K562 (cell line): Measurements from ENCODE around the gene CADPS2. TPM values are rescaled to one million over a fixed set of nuclear protein-coding genes. Genes with fewer than 3 reads are reported as not detected.

Experiments used
- ATAC-seq: fragments of 200-7000 bp; cut with Tn5 transposase; 3 replicates; pipeline ENCODE4 v1.9.1; 2020; ENCODE audit warnings: moderate library complexity
- BruUV-seq: library from RNA; stranded (reverse); fragments of 400-500 nt; replicated peaks from 2 replicates; lab custom pipeline; 2021; lab: Mats Ljungman, UMichigan
- CTCF ChIA-PET: fragments of 300-600 bp; formaldehyde crosslinking; extraction: SDS; loops from one replicate; lab custom pipeline; 2021; ENCODE audit warnings: low intra/inter-chr PET ratio; lab: Yijun Ruan, JAX
- POLR2A ChIA-PET: fragments of 300-600, 350-650 bp; sonication (Branson Sonifier 250); formaldehyde crosslinking; extraction: SDS; loops from one replicate; lab custom pipeline; 2021; ENCODE audit warnings: antibody characterized with exemption, inconsistent platforms; lab: Yijun Ruan, JAX
- DNase-seq, 4 experiments: peaks; one replicate each; pipeline versions ENCODE4 v3.0.0 to v3.0.0-alpha.2; 2011 to 2018; ENCODE audit warnings: low spot score in 3 of 4, mixed read lengths in 3 of 4; ENCODE audit errors: extremely low read depth in 1 of 4
- FAIRE-seq: peaks from 2 replicates; lab custom pipeline; 2011; peaks lifted over from hg19 to GRCh38; lab: Jason Lieb, UNC
- H2AFZ ChIP-seq: 2 replicates; pipeline ENCODE4 v1.6.0; 2011; ENCODE audit warnings: low read depth, low read length, control low read depth, inconsistent platforms
- H3K27ac ChIP-seq: fragments of 200-600 bp; 3 replicates; pipeline ENCODE4 v1.8.0; 2011; ENCODE audit warnings: low read depth, mild to moderate bottlenecking, control low read depth, inconsistent platforms, low read length, moderate library complexity, mixed read lengths; ENCODE audit errors: extremely low read depth
- H3K27me3 ChIP-seq, 2 experiments: fragments of 300-600 bp in 1 of 2; 2 replicates in 1 of 2; 3 replicates in 1 of 2; pipeline versions ENCODE4 v1.6.0 to v1.8.0; 2011; ENCODE audit warnings: inconsistent platforms in 2 of 2, low read length in 2 of 2, mild to moderate bottlenecking in 1 of 2, mixed read lengths in 1 of 2, moderate library complexity in 1 of 2; ENCODE audit not compliant: control insufficient read depth in 2 of 2, insufficient read depth in 2 of 2
- H3K36me3 ChIP-seq: fragments of 300-600 bp; 3 replicates; pipeline ENCODE4 v1.8.0; 2011; ENCODE audit warnings: mild to moderate bottlenecking, low read length, inconsistent platforms; ENCODE audit not compliant: control insufficient read depth, insufficient read depth
- H3K4me1 ChIP-seq, 2 experiments: fragments of 200-600 bp in 1 of 2; replicated peaks in 1 of 2; 2 replicates in 1 of 2; 3 replicates in 1 of 2; pipeline versions ENCODE4 v1.5.1 to v1.8.0; 2011; ENCODE audit warnings: inconsistent platforms in 2 of 2, low read length in 2 of 2, mild to moderate bottlenecking in 1 of 2, mixed read lengths in 1 of 2, moderate library complexity in 1 of 2; ENCODE audit not compliant: control insufficient read depth in 2 of 2, insufficient read depth in 2 of 2
- H3K4me2 ChIP-seq: 2 replicates; pipeline ENCODE4 v1.6.1; 2011; ENCODE audit warnings: low read length, control low read depth, inconsistent platforms, mixed read lengths; ENCODE audit not compliant: insufficient read depth
- H3K4me3 ChIP-seq: fragments of 200-600 bp; sonication (generic), shearing (Covaris generic); 2 replicates; pipeline ENCODE4 v1.5.1; 2016; ENCODE audit warnings: control low read depth, inconsistent platforms
- H3K79me2 ChIP-seq: fragments of 200-600 bp; 3 replicates; pipeline ENCODE4 v1.8.0; 2011; ENCODE audit warnings: low read length, inconsistent platforms; ENCODE audit not compliant: control insufficient read depth, insufficient read depth
- H3K9ac ChIP-seq, 2 experiments: 2 replicates each; pipeline versions ENCODE4 v1.6.0 to v1.6.1; 2011; ENCODE audit warnings: low read depth in 2 of 2, low read length in 2 of 2, control low read depth in 1 of 2, inconsistent platforms in 1 of 2, mild to moderate bottlenecking in 1 of 2, mixed read lengths in 1 of 2; ENCODE audit not compliant: insufficient read depth in 1 of 2
- H3K9me1 ChIP-seq: one replicate; pipeline ENCODE4 v1.6.0; 2011; ENCODE audit warnings: inconsistent platforms, mild to moderate bottlenecking, low read length, moderate library complexity; ENCODE audit not compliant: control insufficient read depth, insufficient read depth
- H3K9me3 ChIP-seq: replicated peaks from 2 replicates; pipeline ENCODE4 v1.5.1; 2011; ENCODE audit warnings: low read depth, low read length, inconsistent platforms; ENCODE audit not compliant: control insufficient read depth, insufficient read depth
- H4K20me1 ChIP-seq: replicated peaks from 2 replicates; pipeline ENCODE4 v1.6.1; 2011; ENCODE audit warnings: low read length, inconsistent platforms, mixed read lengths; ENCODE audit not compliant: control insufficient read depth, insufficient read depth
- E2F8 ChIP-seq: fragments of 450-650 bp; IDR thresholded peaks from 2 replicates; pipeline ENCODE4 v1.7.1; 2018; ENCODE audit warnings: mild to moderate bottlenecking, low read depth; ENCODE audit not compliant: partially characterized antibody
- ETV6 ChIP-seq, 3 experiments: fragments of 150-350 bp in 1 of 3; sonication (generic) in 1 of 3; formaldehyde crosslinking in 1 of 3; IDR thresholded peaks; 2 replicates each; pipeline versions ENCODE4 v1.6.1 to v1.8.0; 2014 to 2022; ENCODE audit warnings: borderline replicate concordance in 2 of 3, low read depth in 2 of 3, antibody characterized with exemption in 1 of 3, low read length in 1 of 3, mild to moderate bottlenecking in 1 of 3, missing genetic modification reagents in 1 of 3
- HNRNPUL1 ChIP-seq: fragments of 200-400 bp; formaldehyde crosslinking; IDR thresholded peaks from 2 replicates; pipeline ENCODE4 v1.6.1; 2017; ENCODE audit warnings: low read length
- IFI16 ChIP-seq: fragments of 250-450 bp; sonication (Bioruptor Pico); IDR thresholded peaks from 2 replicates; pipeline ENCODE4 v2.1.2; 2022; ENCODE audit warnings: mild to moderate bottlenecking, inconsistent platforms
- IRF9 ChIP-seq: fragments of 450-650 bp; IDR thresholded peaks from 2 replicates; pipeline ENCODE4 v1.6.1; 2016; ENCODE audit warnings: missing biosample characterization, missing genetic modification characterization
- PHB ChIP-seq: fragments of 250-450 bp; sonication (Bioruptor Pico); IDR thresholded peaks from 2 replicates; pipeline ENCODE4 v1.5.0; 2021
- SAP30 ChIP-seq: fragments of 200-600 bp; sonication (generic); IDR thresholded peaks from 2 replicates; pipeline ENCODE4 v1.6.1; 2012; ENCODE audit warnings: borderline replicate concordance, low read depth, mild to moderate bottlenecking, moderate library complexity, low read length, control low read depth, inconsistent platforms; ENCODE audit not compliant: insufficient read depth, poor library complexity, severe bottlenecking
- TCF7L2 ChIP-seq: fragments of 150-350 bp; IDR thresholded peaks from 2 replicates; pipeline ENCODE4 v1.6.1; 2016; ENCODE audit warnings: low read depth, mild to moderate bottlenecking, low read length, moderate library complexity
- ZNF592 ChIP-seq: fragments of 450-650 bp; IDR thresholded peaks from 2 replicates; pipeline ENCODE4 v1.6.1; 2017; ENCODE audit warnings: antibody characterized with exemption, mild to moderate bottlenecking
- WGBS: fragments of 100-300 bp; shearing (Covaris generic); methylation state at CpG from one replicate; pipeline ENCODE4 v1.1.6; 2016; ENCODE audit warnings: low coverage, mixed read lengths; ENCODE audit not compliant: insufficient coverage; ENCODE audit errors: missing lambda C conversion rate; 5-methylcytosine and 5-hydroxymethylcytosine counted together
- in situ Hi-C: fragments of 300-500 bp; cut with MboI; formaldehyde crosslinking; loops from 4 replicates; pipeline ENCODE4 v1.15.0; 2018; ENCODE audit warnings: inconsistent platforms, mixed read lengths
- intact Hi-C: fragments of 100-400 bp; cut with micrococcal nuclease; formaldehyde crosslinking; loops from 2 replicates; pipeline ENCODE4 v1.14.2; 2022
- polyA plus RNA-seq, 8 experiments: library from polyadenylated mRNA; depleted of rRNA in 4 of 8; stranded (reverse) in 5 of 8; unstranded in 3 of 8; fragments of >200 nt; fragmentation: Nextera tagmentation in 2 of 8; fragmentation: Illumina TruSeq in 1 of 8; extraction: Ambion mirVana in 2 of 8; extraction: Trizol in 1 of 8; gene quantifications; 2 replicates each; pipeline versions ENCODE4 v1.2.1 to v1.2.3, GENCODE V29; 2011 to 2014; ENCODE audit warnings: inconsistent platforms in 1 of 8, missing spikeins in 1 of 8
- total RNA-seq, 7 experiments: library from RNA; depleted of rRNA in 6 of 7; stranded (reverse); fragments of >200 nt in 6 of 7; fragmentation: Illumina TruSeq in 2 of 7; extraction: Trizol in 2 of 7; gene quantifications; 2 replicates each; pipeline versions ENCODE4 v1.2.1 to v1.2.3, GENCODE V29; 2011 to 2021; ENCODE audit warnings: low replicate concordance in 1 of 7
- TF ChIP-seq, protein P1 (sequence below): fragments of 250-450 bp; sonication (Bioruptor Pico); IDR thresholded peaks from 2 replicates; pipeline ENCODE4 v1.8.0; 2021; ENCODE audit warnings: borderline replicate concordance, mild to moderate bottlenecking, moderate library complexity; ENCODE audit not compliant: poor library complexity, severe bottlenecking

Gene CADPS2
- total and polyA plus RNA-seq, 9 of the 15 experiments (the other 6 are each of a cell fraction or from before 2014, with no cell fraction given) = 0.03 to 0.14 (median 0.04) TPM; not detected in 1

GRCh38 chr7:122604251-122604650 lies 282.0 kb downstream of the CADPS2 start (continued):
- TF ChIP-seq TCF7L2 = no peak
- no peak for TF ChIP-seq PHB
- no peak for TF ChIP-seq ZNF592

GRCh38 chr7:122602800-122603199 lies 283.5 kb downstream of the CADPS2 start:
- no peak for FAIRE-seq

More at GRCh38 chr7:122602800-122603199, 283.5 kb downstream of the CADPS2 start:
- ChIA-PET CTCF (no interaction called here), POLR2A (no interaction called here)
- Histone ChIP-seq H3K4me1 (no peaks in the 10 kb centered on the region), H3K4me2 (no peak overlapping the region), H4K20me1 (no peaks in the 10 kb centered on the region), H3K4me3 (no peak overlapping the region), H3K9ac (no peak overlapping the region), H3K36me3 (no peaks in the 10 kb centered on the region), H2AFZ (no peak overlapping the region), H3K79me2 (no peaks in the 10 kb centered on the region), H3K27me3 (no peaks in the 10 kb centered on the region), H3K9me3 (no peaks in the 10 kb centered on the region), H3K9me1 (no peaks in the 10 kb centered on the region), H3K27ac (no peak overlapping the region)
- DNase-seq = no peak
- no TSS peak for BruUV-seq
- in situ Hi-C loops = no loop called here
- ATAC-seq = no peak
- intact Hi-C loops = no loop called here
- WGBS = 0% methylated on average over 2 of the region's 2 CpGs
- TF ChIP-seq E2F8 (no peak), IFI16 (CRISPR knock-in tag) (no peak), ETV6 (IDR thresholded peaks at IDR 0.05; ENCODE audit: borderline replicate concordance in 1 of 2, low read depth in 2 of 2, low read length in 1 of 2) (no peak), ETV6 (CRISPR knock-in tag; IDR thresholded peaks at IDR 0.05; ENCODE audit: borderline replicate concordance) (no peak), IRF9 (tag) (no peak), HNRNPUL1 (no peak), SAP30 (no peak)
- TF ChIP-seq, protein P1, sequence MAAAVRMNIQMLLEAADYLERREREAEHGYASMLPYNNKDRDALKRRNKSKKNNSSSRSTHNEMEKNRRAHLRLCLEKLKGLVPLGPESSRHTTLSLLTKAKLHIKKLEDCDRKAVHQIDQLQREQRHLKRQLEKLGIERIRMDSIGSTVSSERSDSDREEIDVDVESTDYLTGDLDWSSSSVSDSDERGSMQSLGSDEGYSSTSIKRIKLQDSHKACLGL (CRISPR knock-in tag) = no peak
